ENCODE measurements around the gene APLP2. TPM values are rescaled to one million over a fixed set of nuclear protein-coding genes. Genes with fewer than 3 reads are reported as not detected.

APLP2 gene
- total and polyA plus RNA-seq, 4 donors = 190 to 337 (median 233) TPM

DNA sequence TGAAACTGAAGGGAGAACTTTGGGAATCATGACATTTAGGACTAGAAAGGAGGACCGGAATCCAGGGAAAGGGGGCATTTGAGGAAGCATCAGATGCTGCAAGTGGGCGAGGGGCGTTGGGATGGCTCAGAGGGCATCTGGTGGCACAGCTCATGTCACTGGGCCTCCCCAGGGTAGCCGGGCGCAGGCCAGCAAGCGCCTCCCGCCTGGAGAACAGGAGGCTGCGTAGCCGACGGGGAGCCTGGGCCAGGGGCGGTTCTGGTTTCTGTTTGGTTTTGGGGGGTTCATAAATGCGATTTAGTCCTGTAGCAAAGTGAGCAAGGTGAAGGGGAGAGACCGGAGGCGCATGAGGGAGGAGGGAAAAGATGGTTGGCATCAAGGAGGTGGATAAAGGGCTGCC, 89.4 kb downstream of the APLP2 start:
- no peak for DNase-seq (ENCODE audit: low spot score)
- H3K4me1 ChIP-seq (ENCODE audit: control insufficient read depth in 4 of 4, insufficient read depth in 4 of 4, low read length in 3 of 4) = peaks cover 4 to 20% (median 12%) of the 10 kb centered on the region in 4 donors
- WGBS = 83% methylated on average over 14 of the region's 14 CpGs

GRCh38 chr11:130159657-130160497, 90.2 kb downstream of the APLP2 start, which contains the start of gene ST14:
Gene ST14, plus strand, starts transcription at chr11:130159782. Its CDS starts 198 bp downstream, at chr11:130159980.
- DNase-seq (ENCODE audit: low spot score) = no peak
- Histone ChIP-seq H3K9ac (ENCODE audit: low read depth in 1 of 2, low read length in 2 of 2) (no peak within 1 kb of the TSS), H3K4me3 (ENCODE audit: low read depth in 1 of 3, low read length in 3 of 3) (peak within 1 kb of the TSS in 2 of 3 donors; percentile 36 to 67), H3K9me3 (ENCODE audit: control insufficient read depth in 4 of 4, low read length in 3 of 4) (no peaks in the 10 kb centered on the region), H3K27me3 (ENCODE audit: control insufficient read depth in 4 of 4, insufficient read depth in 4 of 4, low read length in 3 of 4) (no peaks in the 10 kb centered on the region), H3K36me3 (ENCODE audit: control insufficient read depth in 4 of 4, insufficient read depth in 3 of 4, low read depth in 1 of 4, low read length in 3 of 4) (no peaks in the 10 kb centered on the region), H3K27ac (ENCODE audit: low read depth in 1 of 2, low read length in 2 of 2) (no peak within 1 kb of the TSS), H3K4me1 (ENCODE audit: control insufficient read depth in 4 of 4, insufficient read depth in 4 of 4, low read length in 3 of 4) (peaks cover 4 to 21% (median 13%) of the 10 kb centered on the region in 4 donors)
- TF ChIP-seq SP1 (IDR thresholded peaks at IDR 0.05) (no peak), FOXA1 (IDR thresholded peaks at IDR 0.05) (no peak), GABPA (IDR thresholded peaks at IDR 0.05 in 1 of 2, conservative IDR thresholded peaks at IDR 0.05 in 1 of 2) (no peak), RAD21 (IDR thresholded peaks at IDR 0.05) (no peak), NR2F2 (IDR thresholded peaks at IDR 0.05) (no peak), HNF4A (conservative IDR thresholded peaks at IDR 0.05) (no peak), HNF4G (IDR thresholded peaks at IDR 0.05) (no peak), JUND (IDR thresholded peaks at IDR 0.05) (no peak), YY1 (IDR thresholded peaks at IDR 0.05) (no peak), MAX (IDR thresholded peaks at IDR 0.05) (no peak)
- 5% methylated on average over 89 of the region's 89 CpGs for WGBS

More for the DNA sequence above, 89.4 kb downstream of the APLP2 start:
- Histone ChIP-seq H3K27me3 (ENCODE audit: control insufficient read depth in 4 of 4, insufficient read depth in 4 of 4, low read length in 3 of 4) (no peaks in the 10 kb centered on the region), H3K9me3 (ENCODE audit: control insufficient read depth in 4 of 4, low read length in 3 of 4) (no peaks in the 10 kb centered on the region), H3K9ac (ENCODE audit: low read depth in 1 of 2, low read length in 2 of 2) (no peak overlapping the region), H3K4me3 (ENCODE audit: low read depth in 1 of 3, low read length in 3 of 3) (peak overlapping the region in 1 of 3 donors; percentile 67), H3K27ac (ENCODE audit: low read depth in 1 of 2, low read length in 2 of 2) (no peak overlapping the region), H3K36me3 (ENCODE audit: control insufficient read depth in 4 of 4, insufficient read depth in 3 of 4, low read depth in 1 of 4, low read length in 3 of 4) (no peaks in the 10 kb centered on the region)
- no peak for TF ChIP-seq RAD21 (IDR thresholded peaks at IDR 0.05)
- no peak for TF ChIP-seq RXRA (IDR thresholded peaks at IDR 0.05)
- no peak for TF ChIP-seq MAX (IDR thresholded peaks at IDR 0.05)
- no peak for TF ChIP-seq GABPA (IDR thresholded peaks at IDR 0.05 in 1 of 2, conservative IDR thresholded peaks at IDR 0.05 in 1 of 2)
- no peak for TF ChIP-seq EGR1 (IDR thresholded peaks at IDR 0.05; ENCODE audit: low read depth in 2 of 2)

DNA sequence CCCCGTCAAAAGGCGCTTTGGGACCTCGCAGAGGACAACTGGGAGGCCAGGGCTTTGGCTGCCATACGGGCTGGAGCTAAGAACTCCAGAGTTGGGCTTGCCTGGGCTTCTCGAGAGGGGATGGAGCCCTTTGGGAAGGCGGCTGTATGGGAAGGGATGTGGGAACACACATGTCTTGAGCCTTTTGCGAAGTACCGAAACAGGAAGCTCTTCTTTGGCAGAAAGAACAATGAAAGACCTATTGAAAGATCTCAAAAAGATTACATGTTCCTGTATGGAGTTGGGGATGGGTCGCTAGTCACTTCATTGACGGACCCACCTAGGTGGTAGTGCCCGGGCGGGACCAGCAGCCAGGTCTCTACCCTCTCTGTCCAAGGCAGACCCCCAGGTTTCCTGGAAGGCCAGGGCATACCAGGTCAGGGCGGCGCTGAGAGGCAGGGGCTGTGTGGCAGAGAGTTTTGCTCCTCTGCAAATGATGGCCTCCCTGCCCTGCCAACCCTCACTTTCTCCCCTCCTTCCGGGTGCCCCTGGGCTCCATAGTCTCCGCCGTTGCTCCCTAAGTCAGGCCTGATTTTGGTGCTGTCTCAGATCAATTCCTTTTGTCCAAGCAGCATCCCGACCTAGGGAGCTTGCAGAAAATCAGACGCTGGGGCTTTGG, 90.9 kb downstream of the APLP2 start:
- no peak for DNase-seq (ENCODE audit: low spot score)
- H3K36me3 ChIP-seq (ENCODE audit: control insufficient read depth in 4 of 4, insufficient read depth in 3 of 4, low read depth in 1 of 4, low read length in 3 of 4) = no peaks in the 10 kb centered on the region
- H3K9ac ChIP-seq (ENCODE audit: low read depth in 1 of 2, low read length in 2 of 2) = no peak overlapping the region
- H3K9me3 ChIP-seq (ENCODE audit: control insufficient read depth in 4 of 4, low read length in 3 of 4) = no peaks in the 10 kb centered on the region
- H3K27ac ChIP-seq (ENCODE audit: low read depth in 1 of 2, low read length in 2 of 2) = no peak overlapping the region
- H3K4me3 ChIP-seq (ENCODE audit: low read depth in 1 of 3, low read length in 3 of 3) = peak overlapping the region in 1 of 3 donors; percentile 67
- 70% methylated on average over 19 of the region's 19 CpGs for WGBS
- H3K4me1 ChIP-seq (ENCODE audit: control insufficient read depth in 4 of 4, insufficient read depth in 4 of 4, low read length in 3 of 4) = peaks cover 4 to 21% (median 13%) of the 10 kb centered on the region in 4 donors
- TF ChIP-seq NR2F2 (IDR thresholded peaks at IDR 0.05) = no peak
- no peak for TF ChIP-seq MAX (IDR thresholded peaks at IDR 0.05)
- TF ChIP-seq GABPA (IDR thresholded peaks at IDR 0.05 in 1 of 2, conservative IDR thresholded peaks at IDR 0.05 in 1 of 2) = no peak
- no peak for TF ChIP-seq HNF4A (conservative IDR thresholded peaks at IDR 0.05)
- no peak for TF ChIP-seq RAD21 (IDR thresholded peaks at IDR 0.05)
- TF ChIP-seq, protein P1, sequence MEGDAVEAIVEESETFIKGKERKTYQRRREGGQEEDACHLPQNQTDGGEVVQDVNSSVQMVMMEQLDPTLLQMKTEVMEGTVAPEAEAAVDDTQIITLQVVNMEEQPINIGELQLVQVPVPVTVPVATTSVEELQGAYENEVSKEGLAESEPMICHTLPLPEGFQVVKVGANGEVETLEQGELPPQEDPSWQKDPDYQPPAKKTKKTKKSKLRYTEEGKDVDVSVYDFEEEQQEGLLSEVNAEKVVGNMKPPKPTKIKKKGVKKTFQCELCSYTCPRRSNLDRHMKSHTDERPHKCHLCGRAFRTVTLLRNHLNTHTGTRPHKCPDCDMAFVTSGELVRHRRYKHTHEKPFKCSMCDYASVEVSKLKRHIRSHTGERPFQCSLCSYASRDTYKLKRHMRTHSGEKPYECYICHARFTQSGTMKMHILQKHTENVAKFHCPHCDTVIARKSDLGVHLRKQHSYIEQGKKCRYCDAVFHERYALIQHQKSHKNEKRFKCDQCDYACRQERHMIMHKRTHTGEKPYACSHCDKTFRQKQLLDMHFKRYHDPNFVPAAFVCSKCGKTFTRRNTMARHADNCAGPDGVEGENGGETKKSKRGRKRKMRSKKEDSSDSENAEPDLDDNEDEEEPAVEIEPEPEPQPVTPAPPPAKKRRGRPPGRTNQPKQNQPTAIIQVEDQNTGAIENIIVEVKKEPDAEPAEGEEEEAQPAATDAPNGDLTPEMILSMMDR (IDR thresholded peaks at IDR 0.05; ENCODE audit: low read depth, low read length, missing input control) = no peak
- H3K27me3 ChIP-seq (ENCODE audit: control insufficient read depth in 4 of 4, insufficient read depth in 4 of 4, low read length in 3 of 4) = no peaks in the 10 kb centered on the region
